ENCODE results near the gene EOLA1. TPM values are rescaled to one million over a fixed set of nuclear protein-coding genes. Genes with fewer than 3 reads are reported as not detected.
A peak's percentile ranks its signal among the peaks of the same experiment; 100 is the strongest.

EOLA1 gene
- total RNA-seq = 19.8 TPM
- long read RNA-seq, transcript CXorf40A-204 (5 exons, 1,403 nt) = major isoform, 5 of 17 reads
- long read RNA-seq, partial matches to known transcripts = 0 of 17 reads
- long read RNA-seq, other reads (novel, unspliced or antisense) = 8 of 17 reads

- Histone ChIP-seq H3K4me1 (peaks cover 6% of the 10 kb centered on the region), H3K27ac (peak within 1 kb of the TSS; percentile 92), H3K27me3 (ENCODE audit: low read depth) (no peaks in the 10 kb centered on the region), H3K9me3 (no peaks in the 10 kb centered on the region), H3K36me3 (no peaks in the 10 kb centered on the region), H3K4me3 (peak within 1 kb of the TSS; percentile 68)
- ATAC-seq (peak; percentile 73 to 80), DNase-seq (peak; percentile 96)
- intact Hi-C loops (cut with DNase I) = no loop called here
- TF ChIP-seq CTCF (IDR thresholded peaks at IDR 0.05) = no peak
These were observed at the start of gene EOLA1 for GRCh38 chrX:149540621-149541520. TSS of gene EOLA1 (plus strand) at chrX:149541012. CDS start at chrX:149545631, 4,619 bp downstream.

- H3K4me1 ChIP-seq = no peaks in the 10 kb centered on the region
- no peak overlapping the region for H3K27ac ChIP-seq
- H3K4me3 ChIP-seq = no peak overlapping the region
- DNase-seq (no peak), ATAC-seq (no peak)
- H3K9me3 ChIP-seq = no peaks in the 10 kb centered on the region
- no peak for TF ChIP-seq CTCF (IDR thresholded peaks at IDR 0.05)
- H3K27me3 ChIP-seq (ENCODE audit: low read depth) = no peaks in the 10 kb centered on the region
- peaks cover 79% of the 10 kb centered on the region for H3K36me3 ChIP-seq
- intact Hi-C loops (cut with DNase I) = no loop called here
These were observed 49.0 kb upstream of the EOLA1 start for GRCh38 chrX:149491812-149492211.

GRCh38 chrX:149493567-149494562, 46.9 kb upstream of the EOLA1 start:
- TF ChIP-seq CTCF (IDR thresholded peaks at IDR 0.05) = no peak
- Histone ChIP-seq H3K4me1 (no peaks in the 10 kb centered on the region), H3K36me3 (peaks cover 89% of the 10 kb centered on the region), H3K4me3 (no peak overlapping the region), H3K9me3 (no peaks in the 10 kb centered on the region), H3K27ac (no peak overlapping the region), H3K27me3 (ENCODE audit: low read depth) (no peaks in the 10 kb centered on the region)
- DNase-seq (no peak), ATAC-seq (peak; percentile 47 to 59)
- intact Hi-C loops (cut with DNase I) = no loop called here

GRCh38 chrX:149494844-149495565, 45.8 kb upstream of the EOLA1 start:
- Histone ChIP-seq H3K27me3 (ENCODE audit: low read depth) (no peaks in the 10 kb centered on the region), H3K4me3 (no peak overlapping the region), H3K4me1 (no peaks in the 10 kb centered on the region), H3K27ac (no peak overlapping the region), H3K36me3 (peaks cover 90% of the 10 kb centered on the region), H3K9me3 (no peaks in the 10 kb centered on the region)
- intact Hi-C loops (cut with DNase I) = no loop called here
- DNase-seq (no peak), ATAC-seq (peak; percentile 75)
- no peak for TF ChIP-seq CTCF (IDR thresholded peaks at IDR 0.05)
